ENCODE measurements around the gene PCGF2.

PCGF2 gene

DNA sequence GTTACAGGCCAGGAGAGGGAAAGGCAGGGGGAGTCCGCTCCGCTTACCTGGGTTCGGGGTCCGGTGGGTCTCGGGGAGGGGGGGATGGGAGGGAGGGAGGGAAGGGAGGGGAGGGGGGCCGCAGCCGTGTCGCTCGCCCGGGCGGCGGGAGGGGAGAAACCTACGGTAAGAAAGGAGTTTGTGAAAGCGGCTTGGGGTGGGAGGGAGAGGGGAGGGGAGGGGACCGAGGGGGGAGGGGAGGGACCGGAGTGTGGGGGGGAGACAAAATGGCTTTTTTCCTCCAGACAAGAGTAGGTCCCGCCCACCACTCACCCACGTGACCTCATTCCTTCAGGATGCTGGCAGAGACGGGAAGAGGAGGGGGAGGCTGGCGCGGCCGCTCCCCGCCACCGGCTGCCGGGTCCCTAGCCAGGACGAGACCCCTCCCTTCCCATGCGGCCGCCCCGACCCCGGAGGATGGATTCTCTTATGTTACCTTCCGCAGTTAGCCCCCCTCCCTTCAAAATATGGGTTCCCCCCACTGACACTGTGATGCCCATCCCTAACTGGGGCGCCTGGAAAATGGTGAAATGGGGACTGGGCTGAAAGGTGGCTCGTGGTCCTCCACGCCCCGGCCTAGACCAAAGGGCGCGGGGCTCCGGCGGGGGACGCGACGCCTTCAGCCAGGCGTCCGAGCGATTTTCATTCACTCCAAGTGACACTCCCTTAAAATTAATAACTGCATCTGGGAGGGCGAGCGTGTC, at the start of gene PCGF2:
Gene PCGF2 (minus strand): TSS at position 188 of the 743 bp plus-strand sequence. CDS start 7,934 bp downstream, outside the sequence.
- Histone ChIP-seq H3K27ac (ENCODE audit: extremely low read depth, low read depth, low read length) (peak within 1 kb of the TSS; percentile 96), H3K9me3 (ENCODE audit: control insufficient read depth, insufficient read depth, low read depth, low read length) (no peaks in the 10 kb centered on the region), H3K4me1 (ENCODE audit: control insufficient read depth, insufficient read depth, low read length) (peaks cover 33% of the 10 kb centered on the region), H3K4me3 (ENCODE audit: low read depth, low read length) (peak within 1 kb of the TSS; percentile 86), H3K36me3 (ENCODE audit: control insufficient read depth in 2 of 2, insufficient read depth in 1 of 2, low read length in 2 of 2) (no peaks in the 10 kb centered on the region; a peak in 1 of 3 replicates)
- ChIA-PET CTCF (interaction anchor here (0.7 kb wide), 1 partner anchor 14 kb away, joined by 3 read pairs; no protein-coding TSS in a partner anchor), POLR2A (interaction anchor here (0.6 to 1.6 kb wide), 5 partner anchors 13 to 121 kb away, joined by 3 to 7 read pairs (median 3); partner anchors contain the start of genes CISD3 and LASP1)
- TF ChIP-seq ZNF114 (tag by site-specific recombination; IDR thresholded peaks at IDR 0.05), result no peak
- TF ChIP-seq ZFP37 (tag by site-specific recombination; IDR thresholded peaks at IDR 0.05), result peak; percentile 67; the same call in 1 of the 2 replicates
- TF ChIP-seq, protein P1, sequence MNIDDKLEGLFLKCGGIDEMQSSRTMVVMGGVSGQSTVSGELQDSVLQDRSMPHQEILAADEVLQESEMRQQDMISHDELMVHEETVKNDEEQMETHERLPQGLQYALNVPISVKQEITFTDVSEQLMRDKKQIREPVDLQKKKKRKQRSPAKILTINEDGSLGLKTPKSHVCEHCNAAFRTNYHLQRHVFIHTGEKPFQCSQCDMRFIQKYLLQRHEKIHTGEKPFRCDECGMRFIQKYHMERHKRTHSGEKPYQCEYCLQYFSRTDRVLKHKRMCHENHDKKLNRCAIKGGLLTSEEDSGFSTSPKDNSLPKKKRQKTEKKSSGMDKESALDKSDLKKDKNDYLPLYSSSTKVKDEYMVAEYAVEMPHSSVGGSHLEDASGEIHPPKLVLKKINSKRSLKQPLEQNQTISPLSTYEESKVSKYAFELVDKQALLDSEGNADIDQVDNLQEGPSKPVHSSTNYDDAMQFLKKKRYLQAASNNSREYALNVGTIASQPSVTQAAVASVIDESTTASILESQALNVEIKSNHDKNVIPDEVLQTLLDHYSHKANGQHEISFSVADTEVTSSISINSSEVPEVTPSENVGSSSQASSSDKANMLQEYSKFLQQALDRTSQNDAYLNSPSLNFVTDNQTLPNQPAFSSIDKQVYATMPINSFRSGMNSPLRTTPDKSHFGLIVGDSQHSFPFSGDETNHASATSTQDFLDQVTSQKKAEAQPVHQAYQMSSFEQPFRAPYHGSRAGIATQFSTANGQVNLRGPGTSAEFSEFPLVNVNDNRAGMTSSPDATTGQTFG (tag by site-specific recombination; IDR thresholded peaks at IDR 0.05; ENCODE audit: borderline replicate concordance), result no peak
- TF ChIP-seq ZNF433 (tag by site-specific recombination; IDR thresholded peaks at IDR 0.05; ENCODE audit: low read depth), result no peak
- TF ChIP-seq PRDM10 (tag by site-specific recombination; IDR thresholded peaks at IDR 0.05), result peak; percentile 56
- peak; percentile 53; the same call in 1 of the 2 replicates for TF ChIP-seq MZF1 (tag by site-specific recombination; IDR thresholded peaks at IDR 0.05; ENCODE audit: borderline replicate concordance)
- TF ChIP-seq ZNF157 (tag by site-specific recombination; IDR thresholded peaks at IDR 0.05), result no peak
- no peak for TF ChIP-seq ZNF585B (tag by site-specific recombination; IDR thresholded peaks at IDR 0.05)
- TF ChIP-seq PRDM4 (tag by site-specific recombination; IDR thresholded peaks at IDR 0.05), result peak; percentile 75
- TF ChIP-seq ZNF394 (tag by site-specific recombination; IDR thresholded peaks at IDR 0.05; ENCODE audit: borderline replicate concordance), result no peak
- no peak for TF ChIP-seq MYNN (tag by site-specific recombination; IDR thresholded peaks at IDR 0.05; ENCODE audit: borderline replicate concordance)
- TF ChIP-seq ZNF571 (tag by site-specific recombination; IDR thresholded peaks at IDR 0.05), result no peak
- TF ChIP-seq KLF7 (tag by site-specific recombination; IDR thresholded peaks at IDR 0.05; ENCODE audit: borderline replicate concordance), result no peak
- TF ChIP-seq ZNF692 (tag by site-specific recombination; IDR thresholded peaks at IDR 0.05), result no peak
- TF ChIP-seq ZNF398 (tag by site-specific recombination; IDR thresholded peaks at IDR 0.05), result peak; percentile 83
- no peak; the same call in 1 of the 2 replicates for TF ChIP-seq KLF1 (tag by site-specific recombination; IDR thresholded peaks at IDR 0.05)
- TF ChIP-seq, protein P2, sequence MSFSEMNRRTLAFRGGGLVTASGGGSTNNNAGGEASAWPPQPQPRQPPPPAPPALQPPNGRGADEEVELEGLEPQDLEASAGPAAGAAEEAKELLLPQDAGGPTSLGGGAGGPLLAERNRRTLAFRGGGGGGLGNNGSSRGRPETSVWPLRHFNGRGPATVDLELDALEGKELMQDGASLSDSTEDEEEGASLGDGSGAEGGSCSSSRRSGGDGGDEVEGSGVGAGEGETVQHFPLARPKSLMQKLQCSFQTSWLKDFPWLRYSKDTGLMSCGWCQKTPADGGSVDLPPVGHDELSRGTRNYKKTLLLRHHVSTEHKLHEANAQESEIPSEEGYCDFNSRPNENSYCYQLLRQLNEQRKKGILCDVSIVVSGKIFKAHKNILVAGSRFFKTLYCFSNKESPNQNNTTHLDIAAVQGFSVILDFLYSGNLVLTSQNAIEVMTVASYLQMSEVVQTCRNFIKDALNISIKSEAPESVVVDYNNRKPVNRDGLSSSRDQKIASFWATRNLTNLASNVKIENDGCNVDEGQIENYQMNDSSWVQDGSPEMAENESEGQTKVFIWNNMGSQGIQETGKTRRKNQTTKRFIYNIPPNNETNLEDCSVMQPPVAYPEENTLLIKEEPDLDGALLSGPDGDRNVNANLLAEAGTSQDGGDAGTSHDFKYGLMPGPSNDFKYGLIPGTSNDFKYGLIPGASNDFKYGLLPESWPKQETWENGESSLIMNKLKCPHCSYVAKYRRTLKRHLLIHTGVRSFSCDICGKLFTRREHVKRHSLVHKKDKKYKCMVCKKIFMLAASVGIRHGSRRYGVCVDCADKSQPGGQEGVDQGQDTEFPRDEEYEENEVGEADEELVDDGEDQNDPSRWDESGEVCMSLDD (tag by site-specific recombination; IDR thresholded peaks at IDR 0.05), result peak; percentile 82; the same call in 1 of the 2 replicates
- TF ChIP-seq KLF8 (tag by site-specific recombination; IDR thresholded peaks at IDR 0.05), result peak; percentile 84; the same call in 1 of the 2 replicates
- no peak for TF ChIP-seq ZNF292 (tag by site-specific recombination; IDR thresholded peaks at IDR 0.05; ENCODE audit: borderline replicate concordance, low read depth)
